ENCODE measurements around the gene SLC22A5.

The SLC22A5 gene

GRCh38 chr5:132371603-132371994 lies 2.1 kb downstream of the SLC22A5 start:
- Histone ChIP-seq H2BK5ac (ENCODE audit: low read length) (no peak overlapping the region), H3K4me1 (ENCODE audit: control insufficient read depth in 2 of 2, insufficient read depth in 1 of 2, low read depth in 1 of 2, low read length in 2 of 2) (peaks cover 0 to 4% of the 10 kb centered on the region in 2 donors), H2BK12ac (ENCODE audit: low read length) (no peak overlapping the region), H3K9ac (ENCODE audit: low read depth, low read length, poor library complexity) (no peak overlapping the region), H2AFZ (ENCODE audit: low read length) (no peak overlapping the region), H3K4ac (ENCODE audit: low read length) (no peak overlapping the region), H3K4me2 (ENCODE audit: insufficient read depth, low read length, poor library complexity, severe bottlenecking) (no peak overlapping the region), H3K36me3 (replicated peaks in 1 of 2; ENCODE audit: control insufficient read depth in 2 of 2, insufficient read depth in 2 of 2, low read length in 2 of 2) (no peaks in the 10 kb centered on the region), H3K4me3 (ENCODE audit: low read length in 2 of 2) (no peak overlapping the region), H3K23ac (ENCODE audit: low read depth, low read length, poor library complexity) (no peak overlapping the region), H3K79me1 (ENCODE audit: low read depth, low read length) (no peaks in the 10 kb centered on the region), H2AK5ac (ENCODE audit: low read depth, low read length) (no peak overlapping the region), H3K9me3 (replicated peaks in 1 of 2; ENCODE audit: control insufficient read depth in 2 of 2, insufficient read depth in 1 of 2, low read depth in 1 of 2, low read length in 2 of 2) (peaks cover 0 to 3% of the 10 kb centered on the region in 2 donors), H4K8ac (ENCODE audit: low read depth, low read length) (no peak overlapping the region), H3K27ac (replicated peaks; ENCODE audit: low read length) (no peak overlapping the region), H2BK120ac (ENCODE audit: low read depth, low read length) (no peak overlapping the region), H3K27me3 (ENCODE audit: control insufficient read depth in 3 of 3, insufficient read depth in 3 of 3, low read depth in 1 of 3, low read length in 3 of 3) (peaks cover 2 to 46% (median 11%) of the 10 kb centered on the region in 3 experiments), H2BK15ac (ENCODE audit: low read length) (no peak overlapping the region), H3K14ac (ENCODE audit: low read length) (no peak overlapping the region), H3K18ac (ENCODE audit: low read length) (no peak overlapping the region), H4K91ac (ENCODE audit: low read depth, low read length, poor library complexity) (no peak overlapping the region)
- WGBS, 2 donors (ENCODE audit: extremely low coverage in 2 of 2, insufficient read length in 2 of 2, insufficient replicate concordance in 1 of 2), result no CpG with 5 or more reads among the region's 5 CpGs
- no peak for DNase-seq (ENCODE audit: low spot score)

GRCh38 chr5:132372127-132372526 lies 2.6 kb downstream of the SLC22A5 start:
- H3K36me3 ChIP-seq (replicated peaks in 1 of 2; ENCODE audit: control insufficient read depth in 2 of 2, insufficient read depth in 2 of 2, low read length in 2 of 2), result no peaks in the 10 kb centered on the region
- no peak for DNase-seq (ENCODE audit: low spot score)

GRCh38 chr5:132372542-132372941 lies 3.0 kb downstream of the SLC22A5 start:
- Histone ChIP-seq H3K14ac (ENCODE audit: low read length) (no peak overlapping the region), H2BK15ac (ENCODE audit: low read length) (no peak overlapping the region), H3K9me3 (replicated peaks in 1 of 2; ENCODE audit: control insufficient read depth in 2 of 2, insufficient read depth in 1 of 2, low read depth in 1 of 2, low read length in 2 of 2) (peaks cover 0 to 3% of the 10 kb centered on the region in 2 donors), H3K27ac (replicated peaks; ENCODE audit: low read length) (no peak overlapping the region), H4K8ac (ENCODE audit: low read depth, low read length) (no peak overlapping the region), H3K79me1 (ENCODE audit: low read depth, low read length) (no peaks in the 10 kb centered on the region), H4K91ac (ENCODE audit: low read depth, low read length, poor library complexity) (no peak overlapping the region), H3K36me3 (replicated peaks in 1 of 2; ENCODE audit: control insufficient read depth in 2 of 2, insufficient read depth in 2 of 2, low read length in 2 of 2) (no peaks in the 10 kb centered on the region), H3K18ac (ENCODE audit: low read length) (no peak overlapping the region), H2BK5ac (ENCODE audit: low read length) (no peak overlapping the region), H3K4me1 (ENCODE audit: control insufficient read depth in 2 of 2, insufficient read depth in 1 of 2, low read depth in 1 of 2, low read length in 2 of 2) (peaks cover 0 to 4% of the 10 kb centered on the region in 2 donors), H3K4ac (ENCODE audit: low read length) (no peak overlapping the region), H3K9ac (ENCODE audit: low read depth, low read length, poor library complexity) (no peak overlapping the region), H2AFZ (ENCODE audit: low read length) (no peak overlapping the region), H3K23ac (ENCODE audit: low read depth, low read length, poor library complexity) (no peak overlapping the region), H3K27me3 (ENCODE audit: control insufficient read depth in 3 of 3, insufficient read depth in 3 of 3, low read depth in 1 of 3, low read length in 3 of 3) (peaks cover 2 to 46% (median 11%) of the 10 kb centered on the region in 3 experiments), H3K4me3 (ENCODE audit: low read length in 2 of 2) (no peak overlapping the region), H2AK5ac (ENCODE audit: low read depth, low read length) (no peak overlapping the region), H3K4me2 (ENCODE audit: insufficient read depth, low read length, poor library complexity, severe bottlenecking) (no peak overlapping the region), H2BK12ac (ENCODE audit: low read length) (no peak overlapping the region), H2BK120ac (ENCODE audit: low read depth, low read length) (no peak overlapping the region)
- DNase-seq (ENCODE audit: low spot score), result no peak

More at GRCh38 chr5:132372127-132372526, 2.6 kb downstream of the SLC22A5 start:
- no peaks in the 10 kb centered on the region for H3K79me1 ChIP-seq (ENCODE audit: low read depth, low read length)
- H3K4me2 ChIP-seq (ENCODE audit: insufficient read depth, low read length, poor library complexity, severe bottlenecking), result no peak overlapping the region
- no peak overlapping the region for H2BK15ac ChIP-seq (ENCODE audit: low read length)
- no peak overlapping the region for H3K4me3 ChIP-seq (ENCODE audit: low read length in 2 of 2)
- no peak overlapping the region for H2BK12ac ChIP-seq (ENCODE audit: low read length)
- WGBS, 2 donors (ENCODE audit: extremely low coverage in 2 of 2, insufficient read length in 2 of 2, insufficient replicate concordance in 1 of 2), result no CpG with 5 or more reads among the region's 2 CpGs
- H4K91ac ChIP-seq (ENCODE audit: low read depth, low read length, poor library complexity), result no peak overlapping the region
- peaks cover 0 to 4% of the 10 kb centered on the region in 2 donors for H3K4me1 ChIP-seq (ENCODE audit: control insufficient read depth in 2 of 2, insufficient read depth in 1 of 2, low read depth in 1 of 2, low read length in 2 of 2)
- H3K4ac ChIP-seq (ENCODE audit: low read length), result no peak overlapping the region
- no peak overlapping the region for H3K23ac ChIP-seq (ENCODE audit: low read depth, low read length, poor library complexity)
- H2BK120ac ChIP-seq (ENCODE audit: low read depth, low read length), result no peak overlapping the region
- no peak overlapping the region for H3K27ac ChIP-seq (replicated peaks; ENCODE audit: low read length)
- peaks cover 2 to 46% (median 11%) of the 10 kb centered on the region in 3 experiments for H3K27me3 ChIP-seq (ENCODE audit: control insufficient read depth in 3 of 3, insufficient read depth in 3 of 3, low read depth in 1 of 3, low read length in 3 of 3)
- no peak overlapping the region for H2AK5ac ChIP-seq (ENCODE audit: low read depth, low read length)
- no peak overlapping the region for H3K18ac ChIP-seq (ENCODE audit: low read length)
- H2AFZ ChIP-seq (ENCODE audit: low read length), result no peak overlapping the region
- H3K9me3 ChIP-seq (replicated peaks in 1 of 2; ENCODE audit: control insufficient read depth in 2 of 2, insufficient read depth in 1 of 2, low read depth in 1 of 2, low read length in 2 of 2), result peaks cover 0 to 3% of the 10 kb centered on the region in 2 donors
- no peak overlapping the region for H3K14ac ChIP-seq (ENCODE audit: low read length)
- H4K8ac ChIP-seq (ENCODE audit: low read depth, low read length), result no peak overlapping the region
- no peak overlapping the region for H3K9ac ChIP-seq (ENCODE audit: low read depth, low read length, poor library complexity)
- H2BK5ac ChIP-seq (ENCODE audit: low read length), result no peak overlapping the region

- Histone ChIP-seq H2AK5ac (ENCODE audit: low read depth, low read length) (peak overlapping the region; percentile 37), H3K79me1 (ENCODE audit: low read depth, low read length) (no peaks in the 10 kb centered on the region), H3K23ac (ENCODE audit: low read depth, low read length, poor library complexity) (no peak overlapping the region), H3K4me3 (ENCODE audit: low read length in 2 of 2) (no peak overlapping the region), H2BK120ac (ENCODE audit: low read depth, low read length) (no peak overlapping the region), H3K4me1 (ENCODE audit: control insufficient read depth in 2 of 2, insufficient read depth in 1 of 2, low read depth in 1 of 2, low read length in 2 of 2) (no peaks in the 10 kb centered on the region), H2BK15ac (ENCODE audit: low read length) (no peak overlapping the region), H3K4me2 (ENCODE audit: insufficient read depth, low read length, poor library complexity, severe bottlenecking) (no peak overlapping the region), H3K27me3 (ENCODE audit: control insufficient read depth in 3 of 3, insufficient read depth in 3 of 3, low read depth in 1 of 3, low read length in 3 of 3) (peaks cover 0 to 35% (median under 1%) of the 10 kb centered on the region in 3 experiments), H2AFZ (ENCODE audit: low read length) (no peak overlapping the region), H3K27ac (replicated peaks; ENCODE audit: low read length) (no peak overlapping the region), H3K4ac (ENCODE audit: low read length) (no peak overlapping the region), H4K91ac (ENCODE audit: low read depth, low read length, poor library complexity) (no peak overlapping the region), H3K9ac (ENCODE audit: low read depth, low read length, poor library complexity) (no peak overlapping the region), H3K36me3 (replicated peaks in 1 of 2; ENCODE audit: control insufficient read depth in 2 of 2, insufficient read depth in 2 of 2, low read length in 2 of 2) (no peaks in the 10 kb centered on the region), H3K14ac (ENCODE audit: low read length) (no peak overlapping the region), H3K9me3 (replicated peaks in 1 of 2; ENCODE audit: control insufficient read depth in 2 of 2, insufficient read depth in 1 of 2, low read depth in 1 of 2, low read length in 2 of 2) (no peaks in the 10 kb centered on the region), H2BK12ac (ENCODE audit: low read length) (no peak overlapping the region), H3K18ac (ENCODE audit: low read length) (no peak overlapping the region), H4K8ac (ENCODE audit: low read depth, low read length) (no peak overlapping the region), H2BK5ac (ENCODE audit: low read length) (no peak overlapping the region)
- no CpG with 5 or more reads among the region's 3 CpGs for WGBS, 2 donors (ENCODE audit: extremely low coverage in 2 of 2, insufficient read length in 2 of 2, insufficient replicate concordance in 1 of 2)
- no peak for DNase-seq (ENCODE audit: low spot score)
These were observed 6.4 kb downstream of the SLC22A5 start for GRCh38 chr5:132375957-132376356.
